OCI-LY1 (cell line): ENCODE results near the gene TMEM87A.

ENCODE experiments used
- EZH2 ChIP-seq: fragments of 200-600 bp; sonication (generic), shearing (Covaris generic); IDR thresholded peaks from 2 replicates; pipeline ENCODE4 v1.8.0; 2017; ENCODE audit warnings: borderline replicate concordance, mixed run types, mild to moderate bottlenecking, antibody characterized with exemption, low read length, moderate library complexity, mixed read lengths
- TF ChIP-seq, protein P1 (sequence below): fragments of 200-600 bp; sonication (generic), shearing (Covaris generic); IDR thresholded peaks from 2 replicates; pipeline ENCODE4 v1.5.1; 2017; ENCODE audit warnings: mild to moderate bottlenecking, antibody characterized with exemption, low read length, moderate library complexity, mixed read lengths

GRCh38 chr15:42273900-42274701 lies 868 bp upstream of the TMEM87A start:
- no peak for TF ChIP-seq EZH2
- TF ChIP-seq, protein P1, sequence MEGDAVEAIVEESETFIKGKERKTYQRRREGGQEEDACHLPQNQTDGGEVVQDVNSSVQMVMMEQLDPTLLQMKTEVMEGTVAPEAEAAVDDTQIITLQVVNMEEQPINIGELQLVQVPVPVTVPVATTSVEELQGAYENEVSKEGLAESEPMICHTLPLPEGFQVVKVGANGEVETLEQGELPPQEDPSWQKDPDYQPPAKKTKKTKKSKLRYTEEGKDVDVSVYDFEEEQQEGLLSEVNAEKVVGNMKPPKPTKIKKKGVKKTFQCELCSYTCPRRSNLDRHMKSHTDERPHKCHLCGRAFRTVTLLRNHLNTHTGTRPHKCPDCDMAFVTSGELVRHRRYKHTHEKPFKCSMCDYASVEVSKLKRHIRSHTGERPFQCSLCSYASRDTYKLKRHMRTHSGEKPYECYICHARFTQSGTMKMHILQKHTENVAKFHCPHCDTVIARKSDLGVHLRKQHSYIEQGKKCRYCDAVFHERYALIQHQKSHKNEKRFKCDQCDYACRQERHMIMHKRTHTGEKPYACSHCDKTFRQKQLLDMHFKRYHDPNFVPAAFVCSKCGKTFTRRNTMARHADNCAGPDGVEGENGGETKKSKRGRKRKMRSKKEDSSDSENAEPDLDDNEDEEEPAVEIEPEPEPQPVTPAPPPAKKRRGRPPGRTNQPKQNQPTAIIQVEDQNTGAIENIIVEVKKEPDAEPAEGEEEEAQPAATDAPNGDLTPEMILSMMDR = no peak
